Measurements from ENCODE around the gene NCBP1.
"Not testable (repeated sequence)": the region's sequence is repeated elsewhere in the genome, so short reads cannot be mapped to it uniquely, and the experiment has no call there.

DNA sequence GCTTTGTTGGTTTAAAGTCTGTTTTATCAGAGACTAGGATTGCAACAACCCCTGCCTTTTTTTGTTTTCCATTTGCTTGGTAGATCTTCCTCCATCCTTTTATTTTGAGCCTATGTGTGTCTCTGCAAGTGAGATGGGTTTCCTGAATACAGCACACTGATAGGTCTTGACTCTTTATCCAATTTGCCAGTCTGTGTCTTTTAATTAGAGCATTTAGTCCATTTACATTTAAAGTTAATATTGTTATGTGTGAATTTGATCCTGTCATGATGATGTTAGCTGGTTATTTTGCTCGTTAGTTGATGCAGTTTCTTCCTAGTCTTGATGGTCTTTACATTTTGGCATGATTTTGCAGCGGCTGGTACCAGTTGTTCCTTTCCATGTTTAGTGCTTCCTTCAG lies 48.8 kb upstream of the NCBP1 start:
- TF ChIP-seq, protein P1, sequence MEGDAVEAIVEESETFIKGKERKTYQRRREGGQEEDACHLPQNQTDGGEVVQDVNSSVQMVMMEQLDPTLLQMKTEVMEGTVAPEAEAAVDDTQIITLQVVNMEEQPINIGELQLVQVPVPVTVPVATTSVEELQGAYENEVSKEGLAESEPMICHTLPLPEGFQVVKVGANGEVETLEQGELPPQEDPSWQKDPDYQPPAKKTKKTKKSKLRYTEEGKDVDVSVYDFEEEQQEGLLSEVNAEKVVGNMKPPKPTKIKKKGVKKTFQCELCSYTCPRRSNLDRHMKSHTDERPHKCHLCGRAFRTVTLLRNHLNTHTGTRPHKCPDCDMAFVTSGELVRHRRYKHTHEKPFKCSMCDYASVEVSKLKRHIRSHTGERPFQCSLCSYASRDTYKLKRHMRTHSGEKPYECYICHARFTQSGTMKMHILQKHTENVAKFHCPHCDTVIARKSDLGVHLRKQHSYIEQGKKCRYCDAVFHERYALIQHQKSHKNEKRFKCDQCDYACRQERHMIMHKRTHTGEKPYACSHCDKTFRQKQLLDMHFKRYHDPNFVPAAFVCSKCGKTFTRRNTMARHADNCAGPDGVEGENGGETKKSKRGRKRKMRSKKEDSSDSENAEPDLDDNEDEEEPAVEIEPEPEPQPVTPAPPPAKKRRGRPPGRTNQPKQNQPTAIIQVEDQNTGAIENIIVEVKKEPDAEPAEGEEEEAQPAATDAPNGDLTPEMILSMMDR (IDR thresholded peaks at IDR 0.05), result not testable (repeated sequence)
- TF ChIP-seq POLR2A (IDR thresholded peaks at IDR 0.05), result not testable (repeated sequence)
